HepG2 (cell line): ENCODE data around the gene KTN1. TPM values are rescaled to one million over a fixed set of nuclear protein-coding genes. Genes with fewer than 3 reads are reported as not detected.

ENCODE experiments used
- BCLAF1 ChIP-seq: fragments of 450-650 bp; IDR thresholded peaks from 2 replicates; pipeline ENCODE4 v1.6.1; 2017; ENCODE audit warnings: mild to moderate bottlenecking
- CEBPB ChIP-seq: IDR thresholded peaks from 2 replicates; pipeline ENCODE4 v1.6.1; 2011; ENCODE audit warnings: low read depth, low read length, improper control_type of control experiment, borderline replicate concordance
- CEBPG ChIP-seq: IDR thresholded peaks from 2 replicates; pipeline ENCODE4 v1.6.1; 2016
- CERS6 ChIP-seq: sonication (generic); formaldehyde crosslinking; IDR thresholded peaks from 2 replicates; pipeline ENCODE4 v1.5.0; 2020; ENCODE audit warnings: missing genetic modification reagents
- EEA1 ChIP-seq: sonication (generic); formaldehyde crosslinking; IDR thresholded peaks from 2 replicates; pipeline ENCODE4 v1.5.1; 2020; ENCODE audit warnings: mild to moderate bottlenecking, missing genetic modification reagents, borderline replicate concordance
- IRF1 ChIP-seq: sonication (generic); formaldehyde crosslinking; IDR thresholded peaks from 2 replicates; pipeline ENCODE4 v1.4.0; 2020; ENCODE audit warnings: low read depth, mild to moderate bottlenecking, missing genetic modification reagents
- JUND ChIP-seq: sonication (generic); formaldehyde crosslinking; IDR thresholded peaks from 2 replicates; pipeline ENCODE4 v1.8.0; 2022; ENCODE audit warnings: mild to moderate bottlenecking, missing genetic modification reagents
- KMT2B ChIP-seq: IDR thresholded peaks from 2 replicates; pipeline ENCODE4 v1.6.1; 2016; ENCODE audit warnings: missing genetic modification reagents, missing compliant biosample characterization
- MAX ChIP-seq: IDR thresholded peaks from 2 replicates; pipeline ENCODE4 v1.6.1; 2012; ENCODE audit warnings: inconsistent platforms
- MLLT10 ChIP-seq: sonication (generic); formaldehyde crosslinking; IDR thresholded peaks from 2 replicates; pipeline ENCODE4 v1.4.0; 2020; ENCODE audit warnings: missing genetic modification reagents
- PRPF4 ChIP-seq: fragments of 200-400 bp; formaldehyde crosslinking; IDR thresholded peaks from 2 replicates; pipeline ENCODE4 v1.6.1; 2016; ENCODE audit warnings: low read length, low read depth; ENCODE audit not compliant: poor library complexity, severe bottlenecking
- SRSF4 ChIP-seq: fragments of 200-400 bp; formaldehyde crosslinking; IDR thresholded peaks from one replicate; pipeline ENCODE4 v1.6.1; 2018; ENCODE audit warnings: mild to moderate bottlenecking, low read depth, low read length, moderate library complexity; ENCODE audit not compliant: poor library complexity, severe bottlenecking
- TCF7L2 ChIP-seq: IDR thresholded peaks from 2 replicates; pipeline ENCODE4 v1.6.1; 2011; ENCODE audit warnings: mild to moderate bottlenecking, low read depth, low read length, moderate library complexity
- ZBTB7A ChIP-seq: sonication (generic); formaldehyde crosslinking; IDR thresholded peaks from 2 replicates; pipeline ENCODE4 v1.8.0; 2022; ENCODE audit warnings: mild to moderate bottlenecking, missing genetic modification reagents
- ZNF260 ChIP-seq: sonication (generic); formaldehyde crosslinking; IDR thresholded peaks from 2 replicates; pipeline ENCODE4 v1.4.0; 2020; ENCODE audit warnings: missing genetic modification reagents, low read depth, mild to moderate bottlenecking, borderline replicate concordance
- ZNF329 ChIP-seq: sonication (generic); formaldehyde crosslinking; IDR thresholded peaks from 2 replicates; pipeline ENCODE4 v1.9.0; 2021; ENCODE audit warnings: low read depth, mild to moderate bottlenecking, missing genetic modification reagents
- ZNF354B ChIP-seq: sonication (generic); formaldehyde crosslinking; IDR thresholded peaks from 2 replicates; pipeline ENCODE4 v1.8.0; 2022; ENCODE audit warnings: mild to moderate bottlenecking, missing genetic modification reagents
- ZNF724P ChIP-seq: sonication (generic); formaldehyde crosslinking; IDR thresholded peaks from 2 replicates; pipeline ENCODE4 v1.8.0; 2022; ENCODE audit warnings: missing genetic modification reagents, borderline replicate concordance
- ZSCAN12 ChIP-seq: sonication (generic); formaldehyde crosslinking; IDR thresholded peaks from 2 replicates; pipeline ENCODE4 v1.9.0; 2021; ENCODE audit warnings: mild to moderate bottlenecking, missing genetic modification reagents
- ZUFSP ChIP-seq: sonication (generic); formaldehyde crosslinking; IDR thresholded peaks from 2 replicates; pipeline ENCODE4 v1.9.0; 2021; ENCODE audit warnings: missing genetic modification reagents, mild to moderate bottlenecking, borderline replicate concordance
- polyA plus RNA-seq, 8 experiments: library from polyadenylated mRNA; depleted of rRNA in 3 of 8; stranded (reverse) in 7 of 8; unstranded in 1 of 8; fragments of >200 nt; fragmentation: Illumina TruSeq in 4 of 8; extraction: Trizol in 4 of 8; gene quantifications; 2 replicates each; pipeline versions ENCODE4 v1.2.1 to v1.2.3, GENCODE V29; 2011 to 2016; ENCODE audit warnings: low read depth in 4 of 8, missing spikeins in 1 of 8, mixed read lengths in 1 of 8; ENCODE audit not compliant: insufficient read depth in 1 of 8
- total RNA-seq, 5 experiments: library from RNA; depleted of rRNA; stranded (reverse); fragments of >200 nt; fragmentation: Illumina TruSeq; extraction: Trizol; gene quantifications; 2 replicates each; pipeline ENCODE4 v1.2.3, GENCODE V29; 2016; ENCODE audit warnings: low read depth in 1 of 5

Gene KTN1
- total and polyA plus RNA-seq, 2 of the 13 experiments (the other 11 are each of a cell fraction or from before 2014, with no cell fraction given) = 60.6 to 169 TPM

- no peak for TF ChIP-seq ZNF329
- TF ChIP-seq IRF1 (CRISPR knock-in tag) = no peak
- TF ChIP-seq ZSCAN12 = 0 out of 2 replicates have a peak, but pooled peaks have one; percentile 22
- no peak for TF ChIP-seq ZBTB7A (CRISPR knock-in tag)
- TF ChIP-seq ZNF260 (CRISPR knock-in tag) = no peak
- TF ChIP-seq BCLAF1 = no peak
- peak; percentile 88 for TF ChIP-seq CEBPG
- no peak for TF ChIP-seq ZUFSP (CRISPR knock-in tag)
- no peak for TF ChIP-seq EEA1 (CRISPR knock-in tag)
- 0 out of 2 replicates have a peak, but pooled peaks have one; percentile 22 for TF ChIP-seq ZNF354B (CRISPR knock-in tag)
- TF ChIP-seq JUND (CRISPR knock-in tag) = peak; percentile 73
- no peak for TF ChIP-seq ZNF724P (CRISPR knock-in tag)
- TF ChIP-seq SRSF4 = no peak
- TF ChIP-seq PRPF4 = no peak
- peak; percentile 44 for TF ChIP-seq MAX
- TF ChIP-seq CEBPB = peak; percentile 88
- no peak for TF ChIP-seq TCF7L2
- no peak for TF ChIP-seq MLLT10 (CRISPR knock-in tag)
- peak; percentile 72 for TF ChIP-seq KMT2B
- no peak for TF ChIP-seq CERS6 (CRISPR knock-in tag)
Measured at GRCh38 chr14:55599250-55599879, 19.4 kb downstream of the KTN1 start (continued).
